Thoracic aorta (tissue), 2 donors: ENCODE measurements around the gene ATP6V1E1. TPM values are rescaled to one million over a fixed set of nuclear protein-coding genes. Genes with fewer than 3 reads are reported as not detected.
"Not testable (repeated sequence)": the region's sequence is repeated elsewhere in the genome, so short reads cannot be mapped to it uniquely, and the experiment has no call there.

Experiments
- ATAC-seq: fragments of 150-250 bp; one replicate; pipeline ENCODE4 v1.8.0; 2017; ENCODE audit warnings: low read depth; ENCODE audit not compliant: insufficient number of reproducible peaks, low FRiP score
- DNase-seq: peaks from one replicate; pipeline ENCODE4 v3.0.0-alpha.2; 2020; ENCODE audit warnings: low spot score
- H3K27ac ChIP-seq, 2 donors: fragments of 200-600 bp; sonication (generic); 1 replicate in 1 of 2; 2 replicates in 1 of 2; pipeline ENCODE4 v1.5.1; 2016; ENCODE audit warnings: mild to moderate bottlenecking in 2 of 2, moderate library complexity in 2 of 2
- H3K27me3 ChIP-seq: fragments of 200-600 bp; sonication (generic); replicated peaks from 2 replicates; pipeline ENCODE4 v1.6.0; 2016; ENCODE audit warnings: mild to moderate bottlenecking; ENCODE audit not compliant: insufficient read depth
- H3K36me3 ChIP-seq: fragments of 200-600 bp; sonication (generic); one replicate; pipeline ENCODE4 v1.5.1; 2016
- H3K4me1 ChIP-seq, 2 donors: fragments of 200-600 bp; sonication (generic); 1 replicate in 1 of 2; 2 replicates in 1 of 2; pipeline versions ENCODE4 v1.5.1 to v1.6.0; 2016; ENCODE audit warnings: low read depth in 2 of 2, mild to moderate bottlenecking in 1 of 2; ENCODE audit not compliant: control insufficient read depth in 1 of 2
- H3K4me3 ChIP-seq: fragments of 200-600 bp; sonication (generic); 2 replicates; pipeline ENCODE4 v1.5.1; 2016; ENCODE audit warnings: mild to moderate bottlenecking
- H3K9me3 ChIP-seq: fragments of 200-600 bp; sonication (generic); 2 replicates; pipeline ENCODE4 v1.5.1; 2016
- CTCF ChIP-seq: fragments of 200-600 bp; sonication (generic); IDR thresholded peaks from one replicate; pipeline ENCODE4 v1.5.1; 2019; ENCODE audit warnings: antibody characterized with exemption
- total RNA-seq, 2 donors: library from RNA; depleted of rRNA; stranded (reverse); fragments of >200 nt; gene quantifications; one replicate each; pipeline versions ENCODE4 v1.1.0 to v1.2.3, GENCODE V29; 2016

The ATP6V1E1 gene
- total RNA-seq, 2 donors from 2014 or later, result 102 to 124 TPM

GRCh38 chr22:17638432-17639246 lies 10.1 kb upstream of the ATP6V1E1 start, which contains the start of gene BCL2L13:
Gene BCL2L13, plus strand, starts transcription at chr22:17638757. Its CDS starts 16,955 bp downstream, at chr22:17655712.
- no peaks in the 10 kb centered on the region for H3K36me3 ChIP-seq
- peak within 1 kb of the TSS; percentile 78 for H3K4me3 ChIP-seq
- H3K4me1 ChIP-seq, result peaks cover 9 to 15% of the 10 kb centered on the region in 2 donors
- no peak for TF ChIP-seq CTCF
- no peaks in the 10 kb centered on the region for H3K27me3 ChIP-seq
- H3K9me3 ChIP-seq, result no peaks in the 10 kb centered on the region
- peak within 1 kb of the TSS; percentile 99 for H3K27ac ChIP-seq
- DNase-seq, result peak; percentile 62
- peak; percentile 94 for ATAC-seq

- TF ChIP-seq CTCF, result no peak
- no peaks in the 10 kb centered on the region for H3K9me3 ChIP-seq
- H3K4me1 ChIP-seq, result peaks cover 9 to 15% of the 10 kb centered on the region in 2 donors
- peak overlapping the region; percentile 78 for H3K4me3 ChIP-seq
- no peaks in the 10 kb centered on the region for H3K27me3 ChIP-seq
- peak overlapping the region; percentile 99 for H3K27ac ChIP-seq
- DNase-seq (no peak), ATAC-seq (peak; percentile 45)
- H3K36me3 ChIP-seq, result no peaks in the 10 kb centered on the region
These were observed 9.6 kb upstream of the ATP6V1E1 start for GRCh38 chr22:17638182-17638431.

DNA sequence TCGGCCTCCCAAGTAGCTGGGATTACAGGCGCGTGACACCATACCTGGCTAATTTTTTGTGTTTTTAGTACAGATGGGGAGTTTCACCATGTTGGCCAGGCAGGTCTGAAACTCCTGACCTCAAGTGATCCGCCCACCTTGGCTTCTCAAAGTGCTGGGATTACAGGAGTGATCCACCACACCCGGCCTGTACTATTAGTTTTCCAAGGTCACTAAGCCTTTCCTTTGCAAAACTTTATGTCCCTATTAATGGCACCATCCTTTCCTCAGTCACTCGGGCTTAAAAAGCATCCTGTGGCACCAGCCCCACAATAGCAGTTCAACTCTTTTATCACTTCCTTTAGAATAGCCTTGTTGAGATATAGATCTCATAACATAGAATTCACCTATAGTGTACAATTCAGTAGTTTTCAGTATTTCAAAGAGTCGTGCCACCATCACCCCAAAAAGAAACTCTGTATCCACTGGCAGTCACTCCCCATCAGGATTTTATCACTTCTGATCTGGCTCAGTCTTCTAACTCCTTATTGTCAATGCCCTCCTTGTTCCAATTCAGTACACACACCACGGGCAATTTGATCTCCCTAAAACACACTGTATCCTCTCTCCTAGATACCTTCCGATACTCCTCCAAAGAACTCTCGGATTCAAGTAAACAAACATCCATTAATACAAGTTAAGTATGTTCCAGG lies 9.1 kb upstream of the ATP6V1E1 start:
- Histone ChIP-seq H3K4me3 (peak overlapping the region; percentile 78), H3K27ac (peak overlapping the region; percentile 99), H3K9me3 (no peaks in the 10 kb centered on the region), H3K4me1 (peaks cover 9 to 15% of the 10 kb centered on the region in 2 donors), H3K36me3 (no peaks in the 10 kb centered on the region), H3K27me3 (no peaks in the 10 kb centered on the region)
- ATAC-seq (peak; percentile 11), DNase-seq (no peak)
- no peak for TF ChIP-seq CTCF

- not testable (repeated sequence) for H3K36me3 ChIP-seq, H3K27ac ChIP-seq, H3K9me3 ChIP-seq, ATAC-seq, DNase-seq, H3K27me3 ChIP-seq, H3K4me3 ChIP-seq
- peaks cover 9 to 15% of the 10 kb centered on the region in 2 donors for H3K4me1 ChIP-seq
These were observed 8.3 kb upstream of the ATP6V1E1 start for GRCh38 chr22:17636850-17637249.

GRCh38 chr22:17634696-17635095 lies 6.1 kb upstream of the ATP6V1E1 start:
- no peaks in the 10 kb centered on the region for H3K36me3 ChIP-seq
- no peaks in the 10 kb centered on the region for H3K27me3 ChIP-seq
- DNase-seq (no peak), ATAC-seq (no peak)
- no peak overlapping the region for H3K27ac ChIP-seq
- no peaks in the 10 kb centered on the region for H3K9me3 ChIP-seq
- H3K4me1 ChIP-seq, result peaks cover 4 to 10% of the 10 kb centered on the region in 2 donors
- no peak for TF ChIP-seq CTCF
- H3K4me3 ChIP-seq, result no peak overlapping the region
